Muscle of leg (tissue), 11 donors: ENCODE measurements around the gene HNRNPA2B1. TPM values are rescaled to one million over a fixed set of nuclear protein-coding genes. Genes with fewer than 3 reads are reported as not detected.
"Not testable (repeated sequence)": the region's sequence is repeated elsewhere in the genome, so short reads cannot be mapped to it uniquely, and the experiment has no call there.

Experiments
- DNase-seq: peaks from one replicate; pipeline ENCODE4 v3.0.0; 2013
- H3K27ac ChIP-seq: one replicate; pipeline ENCODE4 v1.5.1; 2013; ENCODE audit warnings: mild to moderate bottlenecking, low read length, control low read depth
- H3K27me3 ChIP-seq: one replicate; pipeline ENCODE4 v1.6.1; 2013; ENCODE audit warnings: low read length; ENCODE audit not compliant: control insufficient read depth, insufficient read depth
- H3K36me3 ChIP-seq: one replicate; pipeline ENCODE4 v1.6.1; 2013; ENCODE audit warnings: low read length; ENCODE audit not compliant: control insufficient read depth, insufficient read depth
- H3K4me1 ChIP-seq: one replicate; pipeline ENCODE4 v1.6.1; 2013; ENCODE audit warnings: low read length; ENCODE audit not compliant: control insufficient read depth, insufficient read depth
- H3K4me3 ChIP-seq: one replicate; pipeline ENCODE4 v1.5.1; 2013; ENCODE audit warnings: low read length, control low read depth
- H3K9me3 ChIP-seq: replicated peaks from 2 replicates; pipeline ENCODE4 v1.6.1; 2013; ENCODE audit warnings: low read depth, low read length; ENCODE audit not compliant: control insufficient read depth
- WGBS: methylation state at CpG from one replicate; pipeline ENCODE4 v1.1.5; 2013; ENCODE audit warnings: missing lambda C conversion rate; ENCODE audit not compliant: insufficient coverage; 5-methylcytosine and 5-hydroxymethylcytosine counted together
- polyA plus RNA-seq, 8 donors: library from polyadenylated mRNA; unstranded; fragments of 120-200 nt; gene quantifications; one replicate each; pipeline versions ENCODE4 v1.2.1 to v1.2.3, GENCODE V29; 2013; ENCODE audit warnings: inconsistent platforms in 1 of 8, low replicate concordance in 1 of 8; ENCODE audit not compliant: insufficient read length in 8 of 8, insufficient read depth in 1 of 8
- total RNA-seq: library from RNA; stranded (reverse); fragments of 120-200 nt; gene quantifications from one replicate; pipeline ENCODE4 v1.2.4, GENCODE V29; 2013

Gene HNRNPA2B1
- total and polyA plus RNA-seq, 9 donors, result 107 to 924 (median 802) TPM

DNA sequence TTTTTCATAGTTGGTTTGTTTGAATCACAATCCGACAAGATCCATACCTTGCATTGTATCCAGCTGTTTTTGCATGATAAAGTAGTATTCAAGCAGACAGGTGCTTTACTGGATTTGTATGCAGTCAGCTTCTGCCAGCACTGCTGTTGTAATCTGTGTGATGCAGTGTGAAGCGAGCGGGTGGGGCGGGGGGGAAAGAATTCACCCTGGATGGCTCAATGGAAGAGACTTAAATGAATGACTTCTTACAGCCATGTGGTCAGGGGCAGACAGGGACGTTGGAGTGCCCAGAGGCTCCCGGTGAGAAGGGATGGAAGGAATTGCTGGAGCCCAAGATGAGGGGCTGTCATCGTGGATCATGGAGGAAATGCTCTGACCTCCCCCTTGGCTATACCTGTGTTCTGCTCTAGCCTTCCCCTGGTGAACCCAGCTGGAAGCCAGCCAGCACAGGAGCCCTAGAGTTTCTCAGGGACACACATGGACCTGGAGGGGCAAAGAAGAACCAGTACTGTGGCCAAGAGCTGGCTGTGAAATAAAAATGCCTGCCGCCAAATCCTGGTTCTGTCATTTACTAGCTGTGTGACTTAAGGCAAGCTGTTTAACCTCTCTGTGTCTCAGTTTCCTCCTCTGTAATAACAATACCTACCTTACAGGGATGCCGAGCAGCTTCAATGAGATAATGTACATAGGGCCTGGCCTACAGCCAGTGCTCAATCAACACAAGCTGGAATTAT, 34.4 kb downstream of the HNRNPA2B1 start:
- no peak for DNase-seq
- no peak overlapping the region for H3K4me3 ChIP-seq
- H3K27me3 ChIP-seq, result no peaks in the 10 kb centered on the region
- no peaks in the 10 kb centered on the region for H3K9me3 ChIP-seq
- no peak overlapping the region for H3K27ac ChIP-seq
- WGBS, result 66% methylated on average over 6 of the region's 9 CpGs
- no peaks in the 10 kb centered on the region for H3K4me1 ChIP-seq
- H3K36me3 ChIP-seq, result no peaks in the 10 kb centered on the region

DNA sequence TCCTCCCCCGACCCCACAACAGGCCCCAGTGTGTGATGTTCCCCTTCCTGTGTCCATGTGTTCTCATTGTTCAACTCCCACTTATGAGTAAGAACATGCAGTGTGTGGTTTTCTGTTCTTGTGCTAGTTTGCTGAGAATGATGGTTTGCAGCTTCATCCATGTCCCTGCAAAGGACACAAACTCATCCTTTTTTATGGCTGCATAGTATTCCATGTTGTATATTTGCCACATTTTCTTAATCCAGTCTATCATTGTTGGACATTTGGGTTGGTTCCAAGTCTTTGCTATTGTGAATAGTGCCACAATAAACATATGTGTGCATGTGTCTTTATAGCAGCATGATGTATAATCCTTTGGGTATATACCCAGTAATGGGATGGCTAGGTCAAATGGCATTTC, 36.7 kb downstream of the HNRNPA2B1 start:
- H3K4me1 ChIP-seq, H3K36me3 ChIP-seq, DNase-seq, H3K4me3 ChIP-seq, H3K27ac ChIP-seq, H3K9me3 ChIP-seq, H3K27me3 ChIP-seq: not testable (repeated sequence)
- WGBS, result no CpG with 5 or more reads among the region's 1 CpG

DNA sequence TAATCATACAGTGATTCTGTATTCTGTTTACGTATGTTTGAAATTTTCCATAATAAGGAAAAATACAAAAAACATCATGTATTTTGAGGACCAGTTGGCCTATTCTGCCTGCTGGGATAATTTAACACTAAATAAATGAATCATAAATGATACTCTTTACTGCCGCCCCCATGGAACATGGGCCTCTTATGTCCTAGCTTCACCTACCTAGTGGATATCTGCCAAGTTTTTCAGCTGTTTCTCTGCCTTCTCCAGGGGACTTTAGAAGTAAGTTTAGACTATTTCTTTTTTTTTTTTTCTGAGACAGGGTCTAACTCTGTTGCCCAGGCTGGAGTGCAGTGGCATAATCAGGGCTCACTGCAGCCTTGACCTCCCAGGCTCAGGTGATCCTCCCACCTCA, 38.1 kb downstream of the HNRNPA2B1 start:
- no peak overlapping the region for H3K27ac ChIP-seq
- H3K27me3 ChIP-seq, result peaks cover 5% of the 10 kb centered on the region
- WGBS, result no CpG with 5 or more reads among the region's 2 CpGs
- no peak for DNase-seq
- no peaks in the 10 kb centered on the region for H3K4me1 ChIP-seq
- H3K9me3 ChIP-seq, result no peaks in the 10 kb centered on the region
- H3K4me3 ChIP-seq, result no peak overlapping the region
- H3K36me3 ChIP-seq, result no peaks in the 10 kb centered on the region

DNA sequence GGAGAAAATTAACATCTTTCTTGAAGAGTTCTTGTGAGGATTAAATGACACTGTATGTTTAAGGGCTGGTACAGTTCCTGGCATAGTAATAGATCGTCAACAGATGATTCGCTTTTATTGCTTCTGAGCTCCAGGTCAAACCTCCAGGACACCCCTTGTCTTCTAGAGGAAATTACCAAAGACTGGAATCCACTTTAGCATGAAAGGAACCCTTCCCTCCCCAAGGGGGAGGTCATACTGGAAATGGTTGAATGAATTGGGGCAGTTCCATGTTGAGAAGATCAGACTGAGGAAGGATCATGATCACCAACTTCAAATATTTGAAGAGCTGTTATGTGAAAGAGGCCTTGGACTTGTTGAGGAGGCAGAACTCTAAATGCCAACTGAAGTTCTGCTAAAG, 39.6 kb downstream of the HNRNPA2B1 start:
- no peak for DNase-seq
- no CpG with 5 or more reads among the region's 2 CpGs for WGBS

DNA sequence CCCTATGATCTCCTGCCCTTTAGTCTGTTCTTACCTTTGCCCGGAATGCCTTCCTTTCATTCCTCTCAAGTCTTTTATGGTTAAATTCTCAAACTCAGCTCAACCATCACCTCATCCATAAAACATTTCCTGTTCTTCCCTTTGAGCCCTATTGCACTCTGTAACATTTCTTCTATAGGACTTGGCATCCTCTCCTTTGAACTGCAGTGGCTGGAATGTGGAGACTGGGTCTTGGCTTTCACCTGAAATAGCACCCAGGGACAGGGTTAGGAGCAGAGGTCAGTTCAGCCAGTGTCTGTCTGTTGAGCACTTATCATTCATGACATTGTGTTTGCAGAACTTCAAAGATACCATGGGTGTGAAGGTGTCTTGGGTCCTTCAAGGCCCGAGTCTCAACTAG, 41.3 kb downstream of the HNRNPA2B1 start:
- Histone ChIP-seq H3K27ac (no peak overlapping the region), H3K4me1 (no peaks in the 10 kb centered on the region), H3K36me3 (no peaks in the 10 kb centered on the region), H3K27me3 (peaks cover 26% of the 10 kb centered on the region), H3K4me3 (no peak overlapping the region), H3K9me3 (no peaks in the 10 kb centered on the region)
- DNase-seq, result no peak
- 68% methylated on average over 2 of the region's 2 CpGs for WGBS

More for the DNA sequence above, 39.6 kb downstream of the HNRNPA2B1 start:
- H3K4me1 ChIP-seq, result no peaks in the 10 kb centered on the region
- H3K9me3 ChIP-seq, result no peaks in the 10 kb centered on the region
- no peaks in the 10 kb centered on the region for H3K36me3 ChIP-seq
- H3K27me3 ChIP-seq, result peaks cover 9% of the 10 kb centered on the region
- H3K27ac ChIP-seq, result no peak overlapping the region
- H3K4me3 ChIP-seq, result no peak overlapping the region

DNA sequence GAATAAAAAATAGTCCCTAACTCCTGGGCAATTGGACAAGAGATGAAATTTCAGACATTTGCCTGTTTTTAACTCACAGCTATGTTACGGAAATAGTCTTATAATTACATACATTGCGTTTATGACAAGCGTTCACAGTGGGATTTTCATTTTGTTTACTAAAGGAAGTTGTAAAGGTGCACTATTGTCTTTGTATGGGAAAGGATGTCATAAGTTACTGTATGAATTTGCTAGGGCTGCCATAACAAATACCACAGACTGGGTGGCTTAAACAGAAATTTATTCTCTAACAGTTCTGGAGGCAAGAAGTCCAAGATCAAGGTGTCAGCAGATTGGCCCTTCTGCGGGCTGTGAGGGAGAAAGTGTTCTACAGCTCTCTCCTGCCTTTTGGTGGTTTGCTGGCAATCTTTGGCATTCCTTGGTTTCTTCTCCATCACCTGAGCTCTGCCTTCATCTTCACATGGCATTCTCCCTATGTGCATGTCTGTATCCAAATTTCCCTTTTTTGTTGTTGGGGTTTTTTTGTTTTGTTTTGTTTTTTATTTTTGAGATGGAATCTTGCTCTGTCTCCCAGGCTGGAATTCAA, 42.9 kb downstream of the HNRNPA2B1 start:
- no peak overlapping the region for H3K27ac ChIP-seq
- H3K27me3 ChIP-seq, result peaks cover 42% of the 10 kb centered on the region
- 56% methylated on average over 1 of the region's 4 CpGs for WGBS
- H3K4me3 ChIP-seq, result no peak overlapping the region
- no peaks in the 10 kb centered on the region for H3K36me3 ChIP-seq
- no peaks in the 10 kb centered on the region for H3K9me3 ChIP-seq
- no peak for DNase-seq
- H3K4me1 ChIP-seq, result no peaks in the 10 kb centered on the region

DNA sequence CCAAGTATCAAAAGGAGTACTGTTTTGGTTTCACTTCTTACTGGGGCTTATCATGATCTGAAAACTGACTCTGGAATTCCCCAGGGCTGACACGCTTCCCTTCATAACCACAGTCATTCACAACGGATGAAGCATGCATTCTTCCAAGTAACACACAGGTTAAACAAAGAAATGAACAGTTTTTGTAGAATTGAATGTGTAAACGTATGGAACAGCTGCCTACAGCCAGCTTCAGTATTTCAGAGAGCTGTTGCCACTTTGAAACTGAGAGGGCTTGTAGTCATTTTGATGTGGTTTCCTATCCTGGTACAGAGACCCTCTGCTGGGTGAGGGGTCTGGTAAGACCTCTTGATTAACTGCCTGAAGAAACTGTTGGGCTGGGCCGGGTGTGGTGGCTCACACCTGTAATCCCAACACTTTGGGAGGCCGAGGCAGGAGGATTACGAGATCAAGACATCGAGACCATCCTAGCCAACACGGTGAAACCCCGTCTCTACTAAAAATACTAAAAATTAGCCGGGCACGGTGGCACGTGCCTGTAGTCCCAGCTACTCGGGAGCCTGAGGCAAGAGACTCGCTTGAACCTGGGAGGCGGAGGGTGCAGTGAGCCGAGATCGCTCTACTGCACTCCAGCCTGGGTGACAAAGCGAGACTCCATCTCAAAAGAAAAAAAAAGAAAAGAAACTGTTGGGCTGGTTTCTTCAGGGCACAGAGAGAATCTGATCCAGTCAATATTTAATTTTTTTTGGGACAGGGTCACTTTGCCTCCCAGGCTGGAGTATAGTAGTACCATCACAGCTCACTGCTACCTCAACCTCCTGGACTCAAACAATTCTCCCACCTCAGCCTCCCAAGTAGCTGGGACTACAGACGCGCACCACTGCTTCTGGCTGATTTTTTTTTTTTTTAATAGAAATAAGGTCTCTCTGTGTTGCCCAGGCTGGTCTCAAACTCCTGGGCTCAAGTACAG, 43.8 kb downstream of the HNRNPA2B1 start:
- WGBS, result 76% methylated on average over 13 of the region's 20 CpGs
- H3K4me1 ChIP-seq, result peaks cover 2% of the 10 kb centered on the region
- no peaks in the 10 kb centered on the region for H3K36me3 ChIP-seq
- no peaks in the 10 kb centered on the region for H3K9me3 ChIP-seq
- H3K27me3 ChIP-seq, result peaks cover 49% of the 10 kb centered on the region
- no peak for DNase-seq
- no peak overlapping the region for H3K4me3 ChIP-seq
- no peak overlapping the region for H3K27ac ChIP-seq

DNA sequence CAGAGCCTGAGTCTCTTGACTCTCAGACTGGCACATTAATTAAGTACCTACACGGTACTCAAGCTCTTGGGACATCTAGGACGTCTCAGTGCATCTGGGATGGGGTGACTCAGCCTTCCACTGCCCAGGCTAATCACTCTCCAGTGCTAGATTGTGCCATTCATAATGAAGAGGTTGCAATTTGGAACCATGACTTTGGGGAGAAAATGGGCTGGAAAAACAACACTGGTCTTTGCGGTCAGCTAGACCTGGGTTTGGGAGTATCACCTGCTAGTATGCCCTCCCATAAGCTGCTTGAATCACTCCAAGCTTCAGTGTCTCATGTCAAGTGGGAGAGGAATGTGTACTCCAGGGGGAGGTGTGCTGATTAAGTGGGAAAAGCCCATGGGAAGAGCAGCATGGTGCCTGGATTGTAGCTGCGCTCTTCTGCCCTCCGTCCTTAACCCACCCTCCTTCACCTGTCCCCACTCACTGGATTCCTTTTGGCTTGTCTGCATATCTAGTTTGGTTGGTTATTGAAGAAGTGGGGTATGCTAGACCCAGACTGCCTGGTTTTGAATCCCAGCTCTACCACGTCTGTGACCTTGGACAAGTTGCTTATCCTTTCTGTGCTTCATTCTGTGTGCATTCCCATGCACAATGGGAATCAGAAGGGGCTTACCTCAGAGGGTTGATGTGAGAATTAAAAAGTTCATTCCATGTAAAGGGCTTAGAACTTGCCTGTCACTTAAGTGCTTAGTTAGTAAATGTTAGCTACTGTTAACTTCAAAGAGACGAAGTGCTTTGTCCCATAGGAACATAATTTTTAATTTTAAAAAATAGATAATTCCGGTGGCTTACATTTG, 44.8 kb downstream of the HNRNPA2B1 start:
- 50% methylated on average over 1 of the region's 8 CpGs for WGBS
- Histone ChIP-seq H3K27me3 (peaks cover 59% of the 10 kb centered on the region), H3K27ac (no peak overlapping the region), H3K9me3 (no peaks in the 10 kb centered on the region), H3K4me3 (no peak overlapping the region), H3K4me1 (peaks cover 5% of the 10 kb centered on the region), H3K36me3 (no peaks in the 10 kb centered on the region)
- DNase-seq, result no peak

DNA sequence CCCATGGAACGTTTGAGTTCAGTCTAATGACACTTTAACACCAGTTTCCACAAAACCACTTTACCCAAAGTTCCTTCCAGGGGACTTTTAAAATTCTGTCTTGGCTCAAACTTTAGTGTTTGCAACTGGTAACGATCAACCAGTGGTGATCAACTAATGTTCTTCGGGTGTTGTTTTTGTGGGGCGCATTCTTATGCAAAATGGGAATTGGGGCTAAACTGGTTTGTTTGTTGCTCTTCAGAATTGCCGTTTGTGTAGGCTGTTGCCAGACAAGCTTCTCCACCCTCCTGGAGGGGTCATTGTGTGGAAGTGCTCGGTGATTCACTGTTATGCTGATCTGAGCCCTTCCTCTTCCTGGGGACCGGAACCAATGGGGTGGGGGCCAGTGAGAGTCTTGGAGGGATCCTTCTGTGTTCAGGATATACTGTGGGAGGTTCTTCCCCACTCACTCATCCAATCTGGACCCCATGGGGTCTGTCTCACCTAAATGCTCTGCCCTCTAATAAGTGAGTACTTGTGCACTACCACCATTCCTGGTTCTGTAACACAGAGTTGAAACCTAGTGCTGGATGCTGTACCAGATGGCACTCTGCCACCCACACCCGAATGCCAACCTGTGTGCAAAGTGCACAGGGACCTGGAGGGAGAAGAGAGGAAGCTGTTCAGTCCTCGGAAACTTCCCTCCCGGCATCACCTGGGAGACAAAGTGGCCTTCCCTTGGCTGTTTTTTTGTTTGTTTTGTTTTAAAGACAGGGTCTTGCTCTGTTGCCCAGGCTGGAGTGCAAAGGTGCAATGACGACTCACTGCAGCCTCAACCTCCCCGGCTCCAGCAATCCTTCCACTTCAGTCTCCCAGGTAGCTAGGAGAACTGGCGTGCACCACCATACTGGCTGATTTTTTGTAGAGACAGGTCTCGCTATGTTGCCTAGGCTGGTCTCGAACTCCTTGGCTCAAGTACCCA, 46.4 kb downstream of the HNRNPA2B1 start:
- no peaks in the 10 kb centered on the region for H3K9me3 ChIP-seq
- peaks cover 62% of the 10 kb centered on the region for H3K27me3 ChIP-seq
- DNase-seq, result no peak
- H3K36me3 ChIP-seq, result no peaks in the 10 kb centered on the region
- peaks cover 5% of the 10 kb centered on the region for H3K4me1 ChIP-seq
- H3K27ac ChIP-seq, result no peak overlapping the region
- WGBS, result 76% methylated on average over 9 of the region's 15 CpGs
- no peak overlapping the region for H3K4me3 ChIP-seq
